Right lobe of liver (tissue), 6 donors: ENCODE measurements around the gene EN1. TPM values are rescaled to one million over a fixed set of nuclear protein-coding genes. Genes with fewer than 3 reads are reported as not detected.
A peak's percentile ranks its signal among the peaks of the same experiment; 100 is the strongest.

Source experiments
- ATAC-seq, 4 donors: fragments of 200-7000 bp; cut with Tn5 transposase; one replicate each; pipeline ENCODE4 v1.9.1; 2020; ENCODE audit warnings: mild to moderate bottlenecking in 4 of 4, moderate library complexity in 4 of 4
- DNase-seq, 3 donors: peaks; one replicate each; pipeline ENCODE4 v3.0.0-alpha.2; 2020
- H3K27ac ChIP-seq, 3 donors: fragments of 200-600 bp; one replicate each; pipeline ENCODE4 v1.8.0; 2022
- H3K27me3 ChIP-seq, 2 donors: fragments of 200-600 bp; one replicate each; pipeline ENCODE4 v1.8.0; 2022
- H3K36me3 ChIP-seq, 4 donors: fragments of 200-600 bp; sonication (generic) in 1 of 4; one replicate each; pipeline versions ENCODE4 v1.5.1 to v1.8.0; 2017 to 2022; ENCODE audit warnings: control low read depth in 1 of 4
- H3K4me1 ChIP-seq, 4 donors: fragments of 200-600 bp; sonication (generic) in 1 of 4; one replicate each; pipeline versions ENCODE4 v1.5.1 to v1.8.0; 2017 to 2022; ENCODE audit warnings: control low read depth in 1 of 4
- H3K4me3 ChIP-seq, 3 donors: fragments of 200-600 bp; one replicate each; pipeline ENCODE4 v1.8.0; 2022
- H3K9me3 ChIP-seq, 4 donors: fragments of 200-600 bp; sonication (generic) in 1 of 4; one replicate each; pipeline versions ENCODE4 v1.5.1 to v1.8.0; 2017 to 2022; ENCODE audit warnings: control low read depth in 1 of 4
- CTCF ChIP-seq, 4 donors: fragments of 200-600 bp in 3 of 4; fragments of 450-650 bp in 1 of 4; IDR thresholded peaks; one replicate each; pipeline versions ENCODE4 v1.5.1 to v1.8.0; 2016 to 2022; ENCODE audit warnings: antibody characterized with exemption in 4 of 4, mild to moderate bottlenecking in 2 of 4
- POLR2A ChIP-seq: fragments of 450-650 bp; IDR thresholded peaks from one replicate; pipeline ENCODE4 v1.6.1; 2017; ENCODE audit warnings: antibody characterized with exemption, mild to moderate bottlenecking
- WGBS: methylation state at CpG from one replicate; pipeline ENCODE4 v1.1.6; 2018; ENCODE audit warnings: low coverage, low lambda C conversion rate; ENCODE audit not compliant: insufficient coverage; ENCODE audit errors: missing lambda C conversion rate; 5-methylcytosine and 5-hydroxymethylcytosine counted together
- intact Hi-C, 2 donors: fragments of 100-400 bp; cut with DNase I; formaldehyde crosslinking; loops; one replicate each; pipeline versions ENCODE4 v1.11.2 to v1.14.1; 2022
- total RNA-seq, 6 experiments: library from RNA; depleted of rRNA in 2 of 6; stranded (reverse); fragments of >200 nt in 2 of 6; fragmentation: NEBNext Ultra II Directional in 3 of 6; extraction: Animal tissue kit (Norgen Biotek cat#: 25700) in 3 of 6; gene quantifications; one replicate each; pipeline versions ENCODE4 v1.1.0 to v1.2.4, GENCODE V29; 2016 to 2023
- donor health status: DM: no; HTN: yes; CAD: no.
- donor health status: DM: no; HTN: no; CAD: no.
- donor health status: DM: no; HTN: no; CAD: no.
- donor health status: DM: no; HTN: yes; CAD: no.
- donor health status: DM: no; HTN: yes; CAD: no.

EN1 gene
- total RNA-seq, 6 experiments from 2014 or later = not detected

- no peak overlapping the region for H3K27ac ChIP-seq
- no peak for TF ChIP-seq CTCF (IDR thresholded peaks at IDR 0.05)
- no peak for TF ChIP-seq POLR2A
- no peaks in the 10 kb centered on the region for H3K36me3 ChIP-seq
- peak in 1 of 3 donors; percentile 9 for DNase-seq
- peaks cover 22 to 64% of the 10 kb centered on the region in 2 donors for H3K27me3 ChIP-seq
- H3K4me1 ChIP-seq = peaks cover 0 to 22% (median 4%) of the 10 kb centered on the region in 4 donors
- intact Hi-C loops = loop anchor here in 1 of 2 donors (10.0 kb wide), 1 partner anchor 647 kb away; no protein-coding TSS in a partner anchor
- H3K9me3 ChIP-seq = no peaks in the 10 kb centered on the region
- no peak overlapping the region for H3K4me3 ChIP-seq
- no peak for ATAC-seq
- WGBS = 0% methylated on average over 5 of the region's 17 CpGs
Observed at GRCh38 chr2:118851650-118852049, 4.2 kb upstream of the EN1 start.

- DNase-seq (no peak), ATAC-seq (no peak)
- TF ChIP-seq CTCF (IDR thresholded peaks at IDR 0.05) = no peak
- no peak for TF ChIP-seq POLR2A
- intact Hi-C loops = loop anchor here in 1 of 2 donors (10.0 kb wide), 1 partner anchor 646 kb away; no protein-coding TSS in a partner anchor
- no peak overlapping the region for H3K4me3 ChIP-seq
- peaks cover 0 to 21% (median 4%) of the 10 kb centered on the region in 4 donors for H3K4me1 ChIP-seq
- no peaks in the 10 kb centered on the region for H3K9me3 ChIP-seq
- under 1% methylated on average over 9 of the region's 9 CpGs for WGBS
- no peaks in the 10 kb centered on the region for H3K36me3 ChIP-seq
- peaks cover 21 to 60% of the 10 kb centered on the region in 2 donors for H3K27me3 ChIP-seq
- no peak overlapping the region for H3K27ac ChIP-seq
Observed at GRCh38 chr2:118850901-118851415, 3.5 kb upstream of the EN1 start.

- H3K36me3 ChIP-seq = no peaks in the 10 kb centered on the region
- no peaks in the 10 kb centered on the region for H3K9me3 ChIP-seq
- no peak overlapping the region for H3K4me3 ChIP-seq
- TF ChIP-seq POLR2A = no peak
- no peak for TF ChIP-seq CTCF (IDR thresholded peaks at IDR 0.05)
- DNase-seq (no peak), ATAC-seq (no peak)
- peaks cover 24 to 61% of the 10 kb centered on the region in 2 donors for H3K27me3 ChIP-seq
- 6% methylated on average over 29 of the region's 32 CpGs for WGBS
- intact Hi-C loops = loop anchor here in 1 of 2 donors (10.0 kb wide), 1 partner anchor 646 kb away; no protein-coding TSS in a partner anchor
- H3K27ac ChIP-seq = no peak overlapping the region
- H3K4me1 ChIP-seq = peaks cover 0 to 14% (median under 1%) of the 10 kb centered on the region in 4 donors
Observed at GRCh38 chr2:118850168-118850900, 2.9 kb upstream of the EN1 start.

GRCh38 chr2:118849226-118850167 lies 2.0 kb upstream of the EN1 start:
- TF ChIP-seq POLR2A = no peak
- no peak for TF ChIP-seq CTCF (IDR thresholded peaks at IDR 0.05)
- 4% methylated on average over 39 of the region's 52 CpGs for WGBS
- Histone ChIP-seq H3K4me1 (peaks cover 0 to 11% (median 0%) of the 10 kb centered on the region in 4 donors), H3K4me3 (no peak overlapping the region), H3K27ac (no peak overlapping the region), H3K27me3 (peaks cover 29 to 61% of the 10 kb centered on the region in 2 donors), H3K9me3 (no peaks in the 10 kb centered on the region), H3K36me3 (no peaks in the 10 kb centered on the region)
- intact Hi-C loops = loop anchor here in 1 of 2 donors (10.0 kb wide), 1 partner anchor 645 kb away; no protein-coding TSS in a partner anchor
- no peak for DNase-seq
- ATAC-seq = no peak
